B cell (primary cell): Measurements from ENCODE around the gene MAP3K5. TPM values are rescaled to one million over a fixed set of nuclear protein-coding genes. Genes with fewer than 3 reads are reported as not detected.

ENCODE experiments used
- ATAC-seq: fragments of 200-7000 bp; cut with Tn5 transposase; one replicate; pipeline ENCODE4 v1.10.0; 2021; ENCODE audit warnings: low read depth, mild to moderate bottlenecking, moderate number of reproducible peaks, moderate library complexity
- CTCF ChIA-PET: fragments of 350-600 bp; sonication (Branson Sonifier 250); formaldehyde crosslinking; loops from one replicate; lab custom pipeline; 2021; ENCODE audit warnings: antibody characterized with exemption, inconsistent platforms; lab: Charles Lee
- POLR2A ChIA-PET: fragments of 350-600 bp; sonication (Branson Sonifier 250); formaldehyde crosslinking; loops from one replicate; lab custom pipeline; 2021; ENCODE audit warnings: antibody characterized with exemption; lab: Charles Lee
- DNase-seq: peaks from one replicate; pipeline ENCODE4 v3.0.0; 2013
- H2AFZ ChIP-seq: 2 replicates; pipeline ENCODE4 v1.6.1; 2012; ENCODE audit warnings: mild to moderate bottlenecking, low read depth, low read length; ENCODE audit not compliant: insufficient read depth, poor library complexity, severe bottlenecking
- H3K27ac ChIP-seq, 2 donors: 1 replicate in 1 of 2; 2 replicates in 1 of 2; pipeline ENCODE4 v1.5.1; 2012 to 2013; ENCODE audit warnings: low read length in 2 of 2, mild to moderate bottlenecking in 2 of 2, moderate library complexity in 1 of 2
- H3K27me3 ChIP-seq, 4 experiments: fragments of 200-600 bp in 1 of 4; sonication (generic) in 1 of 4; replicated peaks in 1 of 4; 1 replicate in 2 of 4; 2 replicates in 2 of 4; pipeline versions ENCODE4 v1.6.1 to v1.7.0; 2013 to 2016; ENCODE audit warnings: low read length in 3 of 4, mild to moderate bottlenecking in 2 of 4, mixed read lengths in 1 of 4, moderate library complexity in 1 of 4; ENCODE audit not compliant: insufficient read depth in 4 of 4, control insufficient read depth in 3 of 4; ENCODE audit errors: control extremely low read depth in 1 of 4
- H3K36me3 ChIP-seq, 2 experiments: replicated peaks in 1 of 2; 1 replicate in 1 of 2; 2 replicates in 1 of 2; pipeline versions ENCODE4 v1.6.1 to v1.7.1; 2013; ENCODE audit warnings: low read length in 1 of 2; ENCODE audit not compliant: insufficient read depth in 2 of 2, control insufficient read depth in 1 of 2; ENCODE audit errors: control extremely low read depth in 1 of 2, extremely low read depth in 1 of 2
- H3K4me1 ChIP-seq, 2 donors: fragments of 200-600 bp in 1 of 2; sonication (generic) in 1 of 2; 1 replicate in 1 of 2; 2 replicates in 1 of 2; pipeline versions ENCODE4 v1.5.1 to v1.6.1; 2013 to 2017; ENCODE audit warnings: low read length in 2 of 2; ENCODE audit not compliant: control insufficient read depth in 2 of 2, insufficient read depth in 2 of 2
- H3K4me2 ChIP-seq: replicated peaks from 2 replicates; pipeline ENCODE3; 2012; ENCODE audit warnings: mild to moderate bottlenecking, low read depth, low read length; ENCODE audit not compliant: poor library complexity, severe bottlenecking
- H3K4me3 ChIP-seq, 5 experiments: fragments of 200-600 bp in 1 of 5; sonication (generic) in 1 of 5; 1 replicate in 3 of 5; 2 replicates in 2 of 5; pipeline versions ENCODE4 v1.5.1 to v1.7.0; 2011 to 2016; ENCODE audit warnings: low read length in 4 of 5, mild to moderate bottlenecking in 4 of 5, low read depth in 2 of 5, control low read depth in 1 of 5, moderate library complexity in 1 of 5; ENCODE audit not compliant: insufficient read depth in 1 of 5; ENCODE audit errors: control extremely low read depth in 1 of 5, extremely low read depth in 1 of 5
- H3K79me2 ChIP-seq: fragments of 200-600 bp; sonication (generic); one replicate; pipeline ENCODE4 v1.6.0; 2016; ENCODE audit warnings: low read length; ENCODE audit not compliant: control insufficient read depth, insufficient read depth
- H3K9ac ChIP-seq: fragments of 200-600 bp; sonication (generic); 2 replicates; pipeline ENCODE4 v1.6.1; 2017; ENCODE audit warnings: mild to moderate bottlenecking, low read length, moderate library complexity
- H3K9me3 ChIP-seq, 3 donors: one replicate each; pipeline versions ENCODE4 v1.6.1 to v1.7.1; 2013; ENCODE audit warnings: low read length in 2 of 3; ENCODE audit not compliant: control insufficient read depth in 2 of 3, insufficient read depth in 1 of 3; ENCODE audit errors: control extremely low read depth in 1 of 3
- H4K20me1 ChIP-seq: 2 replicates; pipeline ENCODE4 v1.6.0; 2012; ENCODE audit warnings: mild to moderate bottlenecking, low read length; ENCODE audit not compliant: insufficient read depth, control insufficient read depth, poor library complexity, severe bottlenecking
- H3K27ac Mint-ChIP-seq: one replicate; pipeline ENCODE4 v1.8.0; 2021; ENCODE audit warnings: mixed read lengths
- H3K27me3 Mint-ChIP-seq: one replicate; pipeline ENCODE4 v1.8.0; 2021; ENCODE audit warnings: mixed read lengths
- H3K4me1 Mint-ChIP-seq: one replicate; pipeline ENCODE4 v1.8.0; 2021; ENCODE audit warnings: mixed read lengths
- H3K4me3 Mint-ChIP-seq: one replicate; pipeline ENCODE4 v1.8.0; 2021; ENCODE audit warnings: mixed read lengths
- H3K9me3 Mint-ChIP-seq: one replicate; pipeline ENCODE4 v1.8.0; 2022; ENCODE audit warnings: mixed read lengths; ENCODE audit not compliant: insufficient read depth
- CTCF ChIP-seq: fragments of 200-600 bp; IDR thresholded peaks from one replicate; pipeline ENCODE4 v1.8.0; 2022; ENCODE audit warnings: antibody characterized with exemption, mild to moderate bottlenecking
- EZH2 ChIP-seq: IDR thresholded peaks from 2 replicates; pipeline ENCODE4 v1.6.1; 2012; ENCODE audit warnings: borderline replicate concordance, low read depth, mild to moderate bottlenecking, moderate library complexity, low read length; ENCODE audit not compliant: insufficient read depth, poor library complexity, severe bottlenecking
- WGBS: methylation state at CpG from one replicate; pipeline ENCODE4 v1.1.5; 2013; ENCODE audit warnings: missing lambda C conversion rate; ENCODE audit not compliant: insufficient coverage; 5-methylcytosine and 5-hydroxymethylcytosine counted together
- intact Hi-C: fragments of 100-400 bp; cut with micrococcal nuclease; formaldehyde crosslinking; loops from one replicate; pipeline ENCODE4 v1.10.0; 2022
- polyA plus RNA-seq: library from polyadenylated mRNA; depleted of rRNA; stranded (reverse); fragments of >200 nt; gene quantifications from 2 replicates; pipeline ENCODE4 v1.2.3, GENCODE V29; 2012
- total RNA-seq, 2 donors: library from RNA; stranded (reverse); fragments of 120-200 nt in 1 of 2; gene quantifications; 1 replicate in 1 of 2; 2 replicates in 1 of 2; pipeline versions ENCODE4 v1.2.3 to v1.2.4, GENCODE V29; 2013 to 2022

Gene MAP3K5
- total and polyA plus RNA-seq, 2 donors (not counting 1 experiment from before 2014, with no cell fraction given) = 5.7 to 34.1 TPM

- CTCF ChIA-PET = interaction anchor here (1.0 to 4.1 kb wide), 4 partner anchors 17 to 89 kb away, joined by 4 to 16 read pairs (median 8); partner anchors contain the start of gene MAP3K5
Measured at GRCh38 chr6:136703331-136703865, 88.9 kb downstream of the MAP3K5 start.

More at GRCh38 chr6:136703331-136703865, 88.9 kb downstream of the MAP3K5 start:
- no peaks in the 10 kb centered on the region for H3K27me3 ChIP-seq
- H3K4me3 ChIP-seq = no peak overlapping the region
- peaks cover 0 to 9% of the 10 kb centered on the region in 2 experiments for H3K36me3 ChIP-seq
- no peak for ATAC-seq
- peaks cover 3 to 8% of the 10 kb centered on the region in 2 donors for H3K4me1 ChIP-seq
- no peak overlapping the region for H3K9ac ChIP-seq
- H4K20me1 ChIP-seq = peaks cover 20% of the 10 kb centered on the region
- Mint-ChIP-seq H3K27me3 (no peaks in the 10 kb centered on the region), H3K4me1 (peaks cover 19% of the 10 kb centered on the region), H3K9me3 (no peaks in the 10 kb centered on the region), H3K27ac (no peak overlapping the region), H3K4me3 (no peak overlapping the region)
- WGBS = 87% methylated on average over 3 of the region's 7 CpGs
- H3K27ac ChIP-seq = no peak overlapping the region
- no peaks in the 10 kb centered on the region for H3K9me3 ChIP-seq
- POLR2A ChIA-PET = no interaction called here
- intact Hi-C loops = no loop called here
- peaks cover 28% of the 10 kb centered on the region for H3K79me2 ChIP-seq
- no peak for TF ChIP-seq EZH2
- TF ChIP-seq CTCF = no peak
- H2AFZ ChIP-seq = no peak overlapping the region
- no peak overlapping the region for H3K4me2 ChIP-seq
- no peak for DNase-seq
